ENCODE results near the gene NPR2.

The NPR2 gene

DNA sequence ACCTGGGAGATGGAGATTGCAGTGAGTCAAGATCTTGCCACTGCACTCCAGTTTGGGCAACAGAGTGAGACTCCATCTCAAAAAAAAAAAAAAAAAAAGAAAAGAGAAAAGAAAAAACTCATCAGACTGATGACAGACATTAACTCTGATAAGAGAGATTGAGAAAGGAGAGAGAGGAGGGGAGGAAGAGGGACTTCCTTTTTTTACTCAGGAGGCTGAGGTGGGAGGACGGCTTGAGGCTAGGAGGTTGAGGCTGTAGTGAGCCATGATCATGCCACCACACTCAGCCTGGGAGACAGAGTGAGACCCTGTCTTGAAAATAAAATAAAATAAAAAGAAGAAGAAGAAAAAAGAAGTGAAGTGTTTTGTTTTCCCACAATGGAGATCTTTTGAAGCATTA is 27.6 kb upstream of the NPR2 start:
- intact Hi-C loops (cut with DNase I; ENCODE audit: low total_unique reads) = no loop called here
- Histone ChIP-seq H3K9me3 (no peaks in the 10 kb centered on the region), H3K4me3 (no peak overlapping the region), H3K27me3 (no peaks in the 10 kb centered on the region), H3K36me3 (no peaks in the 10 kb centered on the region), H3K4me1 (peaks cover 0 to 20% (median 5%) of the 10 kb centered on the region in 4 donors), H3K27ac (no peak overlapping the region)
- TF ChIP-seq, protein P1, sequence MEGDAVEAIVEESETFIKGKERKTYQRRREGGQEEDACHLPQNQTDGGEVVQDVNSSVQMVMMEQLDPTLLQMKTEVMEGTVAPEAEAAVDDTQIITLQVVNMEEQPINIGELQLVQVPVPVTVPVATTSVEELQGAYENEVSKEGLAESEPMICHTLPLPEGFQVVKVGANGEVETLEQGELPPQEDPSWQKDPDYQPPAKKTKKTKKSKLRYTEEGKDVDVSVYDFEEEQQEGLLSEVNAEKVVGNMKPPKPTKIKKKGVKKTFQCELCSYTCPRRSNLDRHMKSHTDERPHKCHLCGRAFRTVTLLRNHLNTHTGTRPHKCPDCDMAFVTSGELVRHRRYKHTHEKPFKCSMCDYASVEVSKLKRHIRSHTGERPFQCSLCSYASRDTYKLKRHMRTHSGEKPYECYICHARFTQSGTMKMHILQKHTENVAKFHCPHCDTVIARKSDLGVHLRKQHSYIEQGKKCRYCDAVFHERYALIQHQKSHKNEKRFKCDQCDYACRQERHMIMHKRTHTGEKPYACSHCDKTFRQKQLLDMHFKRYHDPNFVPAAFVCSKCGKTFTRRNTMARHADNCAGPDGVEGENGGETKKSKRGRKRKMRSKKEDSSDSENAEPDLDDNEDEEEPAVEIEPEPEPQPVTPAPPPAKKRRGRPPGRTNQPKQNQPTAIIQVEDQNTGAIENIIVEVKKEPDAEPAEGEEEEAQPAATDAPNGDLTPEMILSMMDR (IDR thresholded peaks at IDR 0.05) = no peak
- DNase-seq = no peak

DNA sequence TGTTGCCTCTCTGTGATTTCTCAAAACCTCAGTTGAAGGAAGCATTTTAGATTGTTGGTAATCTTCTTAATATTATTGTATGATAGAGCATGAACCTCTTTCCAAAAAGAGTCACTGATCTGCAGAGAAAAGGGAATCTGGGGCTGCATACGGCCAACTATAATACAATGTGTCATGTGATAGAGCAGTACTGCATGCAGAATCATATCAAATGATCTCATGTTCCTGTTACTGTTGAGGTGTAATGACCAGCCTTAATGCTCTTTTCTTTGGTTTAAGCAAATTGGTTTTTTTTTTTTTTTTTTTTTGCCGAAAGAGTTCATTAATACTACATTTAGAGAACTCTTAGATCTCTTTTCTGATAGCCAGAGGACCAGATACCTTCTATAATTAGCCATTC is 24.4 kb upstream of the NPR2 start:
- no peaks in the 10 kb centered on the region for H3K9me3 ChIP-seq
- H3K4me3 ChIP-seq = no peak overlapping the region
- DNase-seq = no peak
- H3K27me3 ChIP-seq = no peaks in the 10 kb centered on the region
- no peak overlapping the region for H3K27ac ChIP-seq
- TF ChIP-seq, protein P1 (IDR thresholded peaks at IDR 0.05) = no peak
- intact Hi-C loops (cut with DNase I; ENCODE audit: low total_unique reads) = no loop called here
- peaks cover 0 to 22% (median 17%) of the 10 kb centered on the region in 4 donors for H3K4me1 ChIP-seq
- H3K36me3 ChIP-seq = no peaks in the 10 kb centered on the region

DNA sequence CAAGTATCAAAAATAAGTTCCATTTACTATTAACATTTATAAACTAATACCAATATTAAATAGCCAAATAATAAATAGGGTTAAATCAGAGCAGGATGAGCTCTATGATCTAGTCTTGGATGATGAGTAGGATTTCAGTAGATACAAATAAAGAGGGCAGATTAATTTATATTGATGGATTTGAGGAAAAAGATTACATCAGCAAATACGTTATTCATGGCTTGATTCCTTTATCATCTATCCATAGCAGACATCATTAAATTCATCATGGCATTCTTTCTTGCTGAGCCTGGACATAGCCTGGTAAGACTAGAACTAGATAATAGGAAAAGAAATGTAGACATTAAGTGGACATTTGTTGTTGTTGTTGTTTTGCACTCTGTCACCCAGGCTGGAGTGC is 23.9 kb upstream of the NPR2 start:
- H3K27me3 ChIP-seq = no peaks in the 10 kb centered on the region
- intact Hi-C loops (cut with DNase I; ENCODE audit: low total_unique reads) = no loop called here

GRCh38 chr9:35769763-35770162 is 21.6 kb upstream of the NPR2 start:
- intact Hi-C loops (cut with DNase I; ENCODE audit: low total_unique reads) = no loop called here
- peaks cover 0 to 23% (median 18%) of the 10 kb centered on the region in 4 donors for H3K4me1 ChIP-seq

More for the DNA sequence above, 23.9 kb upstream of the NPR2 start:
- no peak for DNase-seq
- peaks cover 0 to 23% (median 18%) of the 10 kb centered on the region in 4 donors for H3K4me1 ChIP-seq
- H3K27ac ChIP-seq = no peak overlapping the region
- no peaks in the 10 kb centered on the region for H3K9me3 ChIP-seq
- H3K4me3 ChIP-seq = no peak overlapping the region
- H3K36me3 ChIP-seq = no peaks in the 10 kb centered on the region
- TF ChIP-seq, protein P1 (IDR thresholded peaks at IDR 0.05) = no peak

DNA sequence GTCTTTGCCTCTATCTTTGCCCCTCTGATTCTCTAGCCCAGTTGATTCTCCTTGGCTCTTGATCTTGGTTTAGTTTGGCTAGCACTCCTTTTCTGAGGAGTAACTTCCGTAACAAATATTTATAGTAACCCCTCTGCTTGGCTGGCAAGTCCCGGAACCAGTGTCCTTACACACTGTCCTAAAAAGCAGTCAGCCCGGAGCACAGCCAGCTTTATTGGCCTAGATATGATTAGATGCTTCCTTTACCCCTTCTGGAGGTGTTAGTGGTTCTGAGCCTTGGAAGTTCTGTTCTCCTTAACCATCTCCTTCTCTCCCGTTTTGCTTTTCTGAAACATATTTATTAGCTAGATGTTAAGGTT is 20.3 kb upstream of the NPR2 start:
- intact Hi-C loops (cut with DNase I; ENCODE audit: low total_unique reads) = no loop called here
- peak; percentile 70 to 74 for DNase-seq
- H3K4me1 ChIP-seq = peaks cover 0 to 23% (median 18%) of the 10 kb centered on the region in 4 donors

More at GRCh38 chr9:35769763-35770162, 21.6 kb upstream of the NPR2 start:
- no peak for DNase-seq
- H3K36me3 ChIP-seq = no peaks in the 10 kb centered on the region
- H3K4me3 ChIP-seq = no peak overlapping the region
- no peaks in the 10 kb centered on the region for H3K27me3 ChIP-seq
- H3K27ac ChIP-seq = no peak overlapping the region
- H3K9me3 ChIP-seq = no peaks in the 10 kb centered on the region
- TF ChIP-seq, protein P1 (IDR thresholded peaks at IDR 0.05) = no peak

More for the DNA sequence above, 20.3 kb upstream of the NPR2 start:
- TF ChIP-seq, protein P1 (IDR thresholded peaks at IDR 0.05) = no peak
- Histone ChIP-seq H3K4me3 (no peak overlapping the region), H3K27ac (peak overlapping the region; percentile 54 to 59), H3K9me3 (no peaks in the 10 kb centered on the region), H3K36me3 (no peaks in the 10 kb centered on the region), H3K27me3 (no peaks in the 10 kb centered on the region)
